Mammary epithelial cell (primary cell): ENCODE results near the gene FBRS.

ENCODE experiments used
- EZH2 ChIP-seq: IDR thresholded peaks from 2 replicates; pipeline ENCODE4 v1.6.1; 2012; ENCODE audit warnings: low read length, inconsistent platforms, borderline replicate concordance
- TF ChIP-seq, protein P1 (sequence below), 2 donors: IDR thresholded peaks in 1 of 2; conservative IDR thresholded peaks in 1 of 2; 2 replicates each; pipeline ENCODE4 v1.5.1; 2011 to 2012; ENCODE audit warnings: inconsistent platforms in 2 of 2, low read length in 2 of 2, mild to moderate bottlenecking in 2 of 2, control low read depth in 1 of 2, low read depth in 1 of 2; ENCODE audit not compliant: insufficient read depth in 1 of 2; ENCODE audit errors: extremely low read depth in 1 of 2

DNA sequence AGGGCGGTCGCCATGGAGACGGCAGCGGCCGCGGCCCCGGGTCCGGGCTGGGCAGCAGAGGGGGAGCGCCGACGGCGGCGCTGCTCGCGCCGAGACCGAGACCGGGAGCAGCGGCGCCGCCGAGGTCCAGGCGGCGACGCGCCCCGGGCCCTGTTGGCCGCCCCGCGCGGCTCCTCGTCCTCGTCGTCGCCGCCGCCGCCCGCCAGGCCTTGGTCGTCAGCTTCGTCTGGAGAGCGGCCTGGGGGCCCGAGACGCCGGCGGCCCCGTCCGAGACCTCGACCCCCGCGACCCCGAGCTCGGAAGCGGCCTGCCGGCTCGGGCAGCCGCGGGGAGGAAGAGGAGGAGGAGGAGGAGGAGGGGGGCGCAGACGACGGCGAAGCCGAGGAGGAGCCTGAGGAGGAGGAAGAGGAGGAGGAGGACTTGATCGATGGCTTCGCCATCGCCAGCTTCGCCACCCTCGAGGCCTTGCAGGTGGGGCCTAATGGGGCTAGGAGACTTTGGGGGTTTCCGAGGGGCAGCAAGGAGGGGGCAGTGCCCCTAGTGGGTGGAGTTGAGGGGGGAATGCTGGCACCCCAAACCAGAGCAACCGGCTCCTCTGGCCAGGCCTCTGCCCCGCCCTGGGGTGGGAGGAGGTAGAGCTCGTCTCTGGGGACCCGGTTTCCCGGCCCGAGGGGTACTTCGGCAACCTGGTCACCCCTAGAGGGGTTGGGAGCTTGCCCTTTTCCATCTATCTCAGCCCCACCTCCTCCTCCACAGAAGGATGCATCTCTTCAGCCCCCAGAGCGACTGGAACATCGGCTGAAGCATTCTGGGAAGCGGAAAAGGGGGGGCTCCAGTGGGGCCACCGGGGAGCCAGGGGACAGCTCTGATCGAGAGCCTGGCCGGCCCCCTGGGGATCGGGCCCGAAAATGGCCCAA lies 1.5 kb downstream of the FBRS start:
- TF ChIP-seq, protein P1, sequence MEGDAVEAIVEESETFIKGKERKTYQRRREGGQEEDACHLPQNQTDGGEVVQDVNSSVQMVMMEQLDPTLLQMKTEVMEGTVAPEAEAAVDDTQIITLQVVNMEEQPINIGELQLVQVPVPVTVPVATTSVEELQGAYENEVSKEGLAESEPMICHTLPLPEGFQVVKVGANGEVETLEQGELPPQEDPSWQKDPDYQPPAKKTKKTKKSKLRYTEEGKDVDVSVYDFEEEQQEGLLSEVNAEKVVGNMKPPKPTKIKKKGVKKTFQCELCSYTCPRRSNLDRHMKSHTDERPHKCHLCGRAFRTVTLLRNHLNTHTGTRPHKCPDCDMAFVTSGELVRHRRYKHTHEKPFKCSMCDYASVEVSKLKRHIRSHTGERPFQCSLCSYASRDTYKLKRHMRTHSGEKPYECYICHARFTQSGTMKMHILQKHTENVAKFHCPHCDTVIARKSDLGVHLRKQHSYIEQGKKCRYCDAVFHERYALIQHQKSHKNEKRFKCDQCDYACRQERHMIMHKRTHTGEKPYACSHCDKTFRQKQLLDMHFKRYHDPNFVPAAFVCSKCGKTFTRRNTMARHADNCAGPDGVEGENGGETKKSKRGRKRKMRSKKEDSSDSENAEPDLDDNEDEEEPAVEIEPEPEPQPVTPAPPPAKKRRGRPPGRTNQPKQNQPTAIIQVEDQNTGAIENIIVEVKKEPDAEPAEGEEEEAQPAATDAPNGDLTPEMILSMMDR (conservative IDR thresholded peaks at IDR 0.05 in 1 of 2, IDR thresholded peaks at IDR 0.05 in 1 of 2; ENCODE audit: extremely low read depth in 1 of 2, insufficient read depth in 1 of 2, low read depth in 1 of 2, low read length in 2 of 2): peak in 1 of 2 donors; percentile 5
- no peak for TF ChIP-seq EZH2
